Mucosa of rectum (tissue), 2 donors: ENCODE data around the gene ILK.

Experiments used
- H3K27ac ChIP-seq, 2 donors: one replicate each; pipeline ENCODE4 v1.7.0; 2013; ENCODE audit warnings: inconsistent platforms in 2 of 2, low read depth in 2 of 2, low read length in 2 of 2
- H3K27me3 ChIP-seq, 2 donors: one replicate each; pipeline ENCODE4 v1.7.0; 2013; ENCODE audit warnings: low read length in 2 of 2; ENCODE audit not compliant: control insufficient read depth in 2 of 2, insufficient read depth in 2 of 2
- H3K36me3 ChIP-seq, 2 donors: one replicate each; pipeline ENCODE4 v1.7.0; 2013; ENCODE audit warnings: low read length in 2 of 2; ENCODE audit not compliant: control insufficient read depth in 2 of 2, insufficient read depth in 2 of 2
- H3K4me1 ChIP-seq, 2 donors: one replicate each; pipeline ENCODE4 v1.7.0; 2013; ENCODE audit warnings: low read length in 2 of 2, mild to moderate bottlenecking in 1 of 2; ENCODE audit not compliant: control insufficient read depth in 2 of 2, insufficient read depth in 2 of 2
- H3K4me3 ChIP-seq, 2 donors: one replicate each; pipeline ENCODE4 v1.7.0; 2013; ENCODE audit warnings: low read length in 2 of 2
- H3K9ac ChIP-seq, 2 donors: one replicate each; pipeline ENCODE4 v1.7.0; 2013; ENCODE audit warnings: low read length in 2 of 2, low read depth in 1 of 2, mild to moderate bottlenecking in 1 of 2
- H3K9me3 ChIP-seq, 2 donors: one replicate each; pipeline ENCODE4 v1.7.0; 2013; ENCODE audit warnings: low read length in 2 of 2; ENCODE audit not compliant: control insufficient read depth in 2 of 2
- donor health status: healthy.
- donor health status: Normal muscosa, but diverticular disease.

The ILK gene

GRCh38 chr11:6621711-6622211 is 18.2 kb downstream of the ILK start:
- Histone ChIP-seq H3K9ac (no peak overlapping the region), H3K4me1 (peaks cover 14 to 20% of the 10 kb centered on the region in 2 donors), H3K4me3 (no peak overlapping the region), H3K9me3 (no peaks in the 10 kb centered on the region), H3K27me3 (no peaks in the 10 kb centered on the region), H3K27ac (no peak overlapping the region), H3K36me3 (peaks cover 2 to 6% of the 10 kb centered on the region in 2 donors)

DNA sequence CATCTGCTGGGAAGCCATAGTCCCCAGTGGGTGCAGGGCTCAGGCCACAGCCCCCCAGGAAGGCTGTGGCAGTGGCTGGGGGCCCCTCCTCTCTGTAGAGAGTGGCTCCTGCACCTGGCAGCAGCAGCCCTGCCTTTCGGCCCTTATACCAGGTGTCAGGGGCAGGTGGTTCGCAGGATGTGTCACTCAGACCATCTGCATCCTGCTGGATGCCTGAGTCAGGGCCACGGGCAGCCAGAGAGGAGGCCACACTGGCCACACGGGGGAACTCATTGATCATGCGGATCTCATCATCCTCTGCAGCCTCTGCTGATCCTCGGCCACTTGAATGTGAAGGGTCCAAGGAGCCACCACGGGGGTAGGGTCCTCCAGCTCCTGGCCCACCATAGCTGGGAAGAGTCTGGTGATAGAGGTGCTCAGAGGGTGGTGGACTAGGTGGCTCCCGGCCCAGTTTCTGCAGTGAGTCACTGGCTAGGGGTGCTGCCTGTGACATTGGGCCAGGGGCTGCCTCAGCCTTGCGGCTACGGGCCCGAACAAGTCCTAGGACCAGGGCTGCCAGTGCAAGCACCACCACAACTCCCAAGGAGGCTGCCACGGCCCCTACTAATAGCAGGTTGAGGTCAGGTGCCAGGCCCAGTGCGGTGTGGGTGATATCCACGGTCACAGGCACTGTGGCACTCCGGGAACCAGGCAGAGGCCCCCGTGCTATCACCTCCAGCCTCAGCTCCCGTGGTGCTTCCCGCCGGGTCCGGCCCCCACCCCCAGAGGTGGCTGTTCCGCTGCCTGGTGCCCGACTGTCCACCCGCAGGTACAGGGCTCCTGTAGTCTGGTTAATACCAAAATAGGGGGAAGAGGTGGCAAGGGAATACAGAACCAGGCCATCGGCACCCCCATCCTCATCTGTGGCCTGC is 18.9 kb downstream of the ILK start:
- Histone ChIP-seq H3K27ac (no peak overlapping the region), H3K36me3 (no peaks in the 10 kb centered on the region), H3K4me3 (no peak overlapping the region)

DNA sequence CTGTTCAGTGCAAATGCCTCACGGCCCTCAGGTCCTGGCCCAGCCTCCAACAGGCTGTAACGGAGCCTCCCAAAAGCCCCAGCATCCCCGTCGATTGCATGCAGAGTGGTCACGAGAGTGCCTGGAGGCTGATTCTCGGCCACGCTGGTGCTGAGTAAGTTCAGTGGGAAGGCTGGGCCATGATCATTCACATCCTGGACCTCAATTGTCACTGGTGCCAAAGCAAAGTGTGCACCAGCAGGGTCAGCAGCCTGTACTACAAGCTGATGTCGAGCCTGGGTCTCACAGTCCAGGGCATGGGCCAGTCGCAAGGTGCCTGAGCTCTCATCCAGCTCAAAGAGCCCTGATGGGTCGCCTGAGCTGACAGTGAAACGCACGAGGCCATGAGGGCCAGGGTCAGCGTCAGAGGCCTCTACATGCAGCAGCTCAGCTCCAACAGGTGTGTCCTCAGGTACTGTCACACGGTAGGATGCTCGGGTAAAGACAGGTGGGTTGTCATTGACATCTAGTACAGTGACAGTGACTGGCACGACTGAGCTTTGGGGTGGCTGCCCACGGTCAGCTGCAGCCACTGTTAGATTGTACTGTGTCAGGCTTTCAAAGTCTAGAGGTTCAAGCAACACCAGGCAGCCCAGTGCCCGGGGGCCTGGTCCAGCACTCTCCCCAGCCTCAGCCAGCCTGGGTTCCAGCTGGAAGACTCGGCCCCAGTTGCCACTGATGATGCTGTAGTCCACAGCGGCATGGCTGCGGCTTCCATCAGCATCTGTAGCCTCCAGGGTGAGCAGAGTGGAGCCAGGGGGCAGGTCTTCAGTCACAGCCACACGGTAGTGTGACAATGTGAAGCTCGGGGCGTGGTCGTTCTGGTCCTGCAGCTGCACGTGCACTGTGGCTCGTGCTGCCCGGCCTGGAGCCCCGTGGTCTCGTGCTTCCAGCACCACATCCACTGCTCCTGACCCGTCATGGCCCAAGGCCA is 20.1 kb downstream of the ILK start:
- H3K9ac ChIP-seq: no peak overlapping the region
- H3K4me3 ChIP-seq: no peak overlapping the region
- no peak overlapping the region for H3K27ac ChIP-seq
- no peaks in the 10 kb centered on the region for H3K27me3 ChIP-seq
- H3K9me3 ChIP-seq: no peaks in the 10 kb centered on the region
- H3K36me3 ChIP-seq: peaks cover 0 to 2% of the 10 kb centered on the region in 2 donors
- H3K4me1 ChIP-seq: peaks cover 2 to 7% of the 10 kb centered on the region in 2 donors

More for the DNA sequence above, 18.9 kb downstream of the ILK start:
- Histone ChIP-seq H3K4me1 (peaks cover 9 to 17% of the 10 kb centered on the region in 2 donors), H3K27me3 (no peaks in the 10 kb centered on the region), H3K9ac (no peak overlapping the region), H3K9me3 (no peaks in the 10 kb centered on the region)

- H3K9ac ChIP-seq: no peak overlapping the region
- H3K27ac ChIP-seq: no peak overlapping the region
- H3K4me1 ChIP-seq: no peaks in the 10 kb centered on the region
- H3K27me3 ChIP-seq: no peaks in the 10 kb centered on the region
- H3K9me3 ChIP-seq: no peaks in the 10 kb centered on the region
- peaks cover 0 to 7% of the 10 kb centered on the region in 2 donors for H3K36me3 ChIP-seq
- H3K4me3 ChIP-seq: no peak overlapping the region
Observed at GRCh38 chr11:6625156-6625831, 21.7 kb downstream of the ILK start.

DNA sequence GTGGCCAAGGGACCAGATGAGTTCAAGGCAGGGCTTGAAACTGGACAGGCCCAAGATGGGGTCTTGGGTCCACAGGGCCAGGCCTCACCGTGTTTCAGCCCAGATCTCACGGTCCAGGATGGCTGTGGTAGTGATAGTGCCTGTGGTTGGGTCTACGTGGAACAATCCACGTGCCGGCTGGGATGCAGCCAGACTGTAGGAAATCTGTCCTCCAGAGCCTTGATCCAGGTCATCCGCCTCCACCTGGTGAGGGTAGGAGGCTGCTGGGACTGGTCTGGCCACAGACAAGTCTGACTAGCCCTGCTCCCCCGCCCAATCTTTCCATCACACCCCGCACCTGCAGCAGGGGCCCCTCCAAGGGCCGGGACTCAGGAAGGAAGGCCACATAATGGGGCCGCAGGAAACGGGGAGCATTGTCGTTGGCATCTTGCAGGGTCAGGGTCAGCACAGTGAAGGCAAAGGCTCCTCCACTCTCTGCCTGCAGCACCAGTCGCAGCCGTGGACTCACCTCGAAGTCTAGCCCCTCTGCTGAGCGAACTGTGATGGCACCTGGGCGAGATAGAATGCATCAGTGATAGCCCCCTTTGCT is 22.4 kb downstream of the ILK start:
- Histone ChIP-seq H3K27ac (no peak overlapping the region), H3K9me3 (no peaks in the 10 kb centered on the region), H3K4me1 (no peaks in the 10 kb centered on the region), H3K27me3 (no peaks in the 10 kb centered on the region), H3K36me3 (peaks cover 0 to 7% of the 10 kb centered on the region in 2 donors), H3K9ac (no peak overlapping the region), H3K4me3 (no peak overlapping the region)

DNA sequence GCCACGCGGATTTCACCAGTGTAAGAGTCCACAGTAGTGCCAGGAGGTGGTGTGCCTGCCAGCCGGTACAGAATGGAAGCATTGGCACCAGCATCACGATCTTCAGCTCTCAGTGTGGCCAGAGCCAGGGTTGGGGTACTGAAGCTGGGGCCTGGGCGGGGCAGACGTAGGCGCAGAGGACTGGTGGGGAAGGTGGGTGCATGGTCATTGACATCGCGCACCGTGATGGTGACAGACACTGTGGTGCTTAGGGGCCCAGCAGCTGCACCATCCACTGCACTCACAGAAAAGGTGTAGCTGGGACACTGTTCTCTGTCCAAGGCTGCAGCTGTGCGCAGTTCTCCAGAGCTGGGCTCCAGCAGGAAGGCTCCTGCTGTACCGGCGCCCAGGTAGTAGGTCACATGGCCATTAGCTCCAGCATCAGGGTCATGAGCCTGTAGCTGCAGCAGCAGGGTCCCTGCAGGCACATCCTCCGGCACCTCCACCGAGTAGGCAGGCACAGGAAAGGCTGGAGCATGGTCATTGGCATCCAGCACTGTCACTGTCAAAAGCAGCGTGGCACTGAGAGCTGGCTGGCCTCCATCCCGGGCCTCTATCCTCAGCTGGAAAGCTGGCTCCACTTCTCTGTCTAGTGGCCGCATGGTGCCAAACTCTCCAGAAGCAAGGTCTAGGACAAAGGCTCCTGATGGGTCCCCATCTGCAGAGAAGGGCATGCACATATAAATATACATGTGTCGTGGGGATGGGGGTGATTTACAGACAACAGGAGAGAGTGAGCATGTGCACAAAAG is 23.6 kb downstream of the ILK start:
- no peak overlapping the region for H3K4me3 ChIP-seq
- no peak overlapping the region for H3K27ac ChIP-seq
- H3K9ac ChIP-seq: no peak overlapping the region
- no peaks in the 10 kb centered on the region for H3K4me1 ChIP-seq
- peaks cover 0 to 7% of the 10 kb centered on the region in 2 donors for H3K36me3 ChIP-seq
- no peaks in the 10 kb centered on the region for H3K9me3 ChIP-seq
- H3K27me3 ChIP-seq: no peaks in the 10 kb centered on the region

- Histone ChIP-seq H3K9ac (no peak overlapping the region), H3K36me3 (peaks cover 0 to 7% of the 10 kb centered on the region in 2 donors), H3K27me3 (no peaks in the 10 kb centered on the region), H3K4me1 (no peaks in the 10 kb centered on the region), H3K27ac (no peak overlapping the region), H3K4me3 (no peak overlapping the region), H3K9me3 (no peaks in the 10 kb centered on the region)
Observed at GRCh38 chr11:6627762-6628241, 24.2 kb downstream of the ILK start.

DNA sequence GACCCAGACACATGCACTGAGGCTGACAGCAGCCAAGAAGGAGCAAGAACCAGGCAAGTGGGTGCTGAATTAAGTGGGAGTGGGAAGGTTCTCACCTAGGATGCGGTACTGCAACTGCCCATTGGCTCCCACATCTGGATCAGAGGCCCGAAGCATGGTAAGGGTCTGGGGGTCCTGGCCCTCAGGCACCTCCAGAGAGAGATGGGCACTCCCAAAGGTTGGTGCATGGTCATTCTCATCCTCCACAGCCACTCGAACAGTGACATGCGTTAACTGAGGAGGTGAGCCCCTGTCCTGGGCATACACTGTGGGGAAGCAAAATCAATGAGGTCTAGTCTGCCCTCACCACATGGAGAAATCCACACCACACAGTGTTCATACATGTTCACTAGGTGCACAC is 25.0 kb downstream of the ILK start:
- H3K4me1 ChIP-seq: no peaks in the 10 kb centered on the region
- H3K36me3 ChIP-seq: peaks cover 0 to 10% of the 10 kb centered on the region in 2 donors
- no peaks in the 10 kb centered on the region for H3K27me3 ChIP-seq
- no peak overlapping the region for H3K27ac ChIP-seq
- H3K4me3 ChIP-seq: no peak overlapping the region
- H3K9me3 ChIP-seq: no peaks in the 10 kb centered on the region
- H3K9ac ChIP-seq: no peak overlapping the region

DNA sequence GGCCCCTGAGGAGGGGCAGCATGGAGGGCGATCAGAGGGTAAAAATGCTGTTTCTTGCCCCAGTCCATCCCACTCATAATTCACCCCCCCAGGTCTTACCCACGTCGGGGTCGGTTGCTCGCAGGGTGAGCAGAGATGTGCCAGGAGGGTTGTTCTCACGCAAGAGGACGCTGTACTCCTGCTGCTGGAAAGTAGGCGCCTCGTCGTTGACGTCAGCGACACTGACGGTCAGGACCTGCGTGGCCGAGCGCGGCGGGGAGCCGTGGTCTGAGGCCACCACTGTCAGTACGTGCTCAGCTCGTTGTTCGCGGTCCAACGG is 26.0 kb downstream of the ILK start:
- no peak overlapping the region for H3K27ac ChIP-seq
- no peak overlapping the region for H3K4me3 ChIP-seq
- H3K9me3 ChIP-seq: no peaks in the 10 kb centered on the region
- no peaks in the 10 kb centered on the region for H3K27me3 ChIP-seq
- H3K9ac ChIP-seq: no peak overlapping the region
- H3K4me1 ChIP-seq: no peaks in the 10 kb centered on the region
- H3K36me3 ChIP-seq: peaks cover 0 to 10% of the 10 kb centered on the region in 2 donors
